GM19193 (cell line): ENCODE results near the gene TMEM238.

Source experiments
- POLR2A ChIP-seq: IDR thresholded peaks from 4 replicates; pipeline ENCODE4 v1.6.1; 2011; ENCODE audit not compliant: insufficient read depth, insufficient read length; ENCODE audit errors: extremely low read depth

TMEM238 gene, protein sequence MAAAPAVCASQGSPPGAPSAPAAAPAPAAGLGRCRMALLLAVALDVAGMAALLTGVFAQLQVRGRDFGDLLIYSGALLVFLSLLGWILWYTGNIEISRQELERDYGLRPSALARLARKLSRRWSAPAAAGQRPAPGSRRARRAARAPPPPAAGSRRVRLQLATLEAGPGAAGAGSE

DNA sequence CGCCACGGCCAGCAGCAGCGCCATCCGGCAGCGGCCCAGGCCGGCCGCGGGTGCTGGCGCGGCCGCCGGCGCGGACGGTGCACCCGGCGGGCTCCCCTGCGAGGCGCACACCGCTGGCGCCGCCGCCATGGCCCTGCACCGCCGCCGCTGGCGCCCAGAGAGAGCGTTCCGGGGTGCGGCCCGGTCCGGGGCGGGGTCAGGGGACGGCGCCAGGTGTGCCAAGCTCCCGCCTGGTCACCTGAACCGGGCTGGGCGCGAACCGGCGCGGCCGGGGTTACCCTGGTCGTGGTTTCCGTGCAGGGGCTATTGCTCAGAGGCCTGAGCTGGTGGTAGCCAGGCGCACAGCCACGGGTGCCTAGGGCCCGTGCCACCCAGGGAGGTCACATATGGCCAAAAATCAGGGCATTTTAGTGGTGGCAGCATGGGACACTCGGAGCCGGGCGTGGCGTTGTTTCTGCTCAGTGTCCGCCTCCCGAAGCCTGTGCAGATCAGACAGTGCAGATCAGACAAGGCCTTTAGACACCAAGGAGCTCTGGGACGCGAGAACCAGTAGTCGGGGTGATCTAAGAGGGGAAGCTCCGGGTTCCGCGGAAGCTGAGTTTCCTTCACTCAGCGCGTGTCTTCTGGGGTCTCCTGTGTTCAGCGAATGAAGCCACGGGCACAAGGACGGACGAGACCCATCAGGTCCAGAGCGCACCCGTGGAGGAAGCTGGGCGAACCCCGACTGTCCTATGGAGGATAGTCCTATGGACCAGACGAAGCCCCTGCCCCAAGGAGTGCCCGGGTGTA lies at the start of gene TMEM238:
TMEM238 (minus strand) TSS at position 162 of the 789 bp plus-strand sequence; CDS start at position 129, 33 bp downstream.
- no peak for TF ChIP-seq POLR2A

DNA sequence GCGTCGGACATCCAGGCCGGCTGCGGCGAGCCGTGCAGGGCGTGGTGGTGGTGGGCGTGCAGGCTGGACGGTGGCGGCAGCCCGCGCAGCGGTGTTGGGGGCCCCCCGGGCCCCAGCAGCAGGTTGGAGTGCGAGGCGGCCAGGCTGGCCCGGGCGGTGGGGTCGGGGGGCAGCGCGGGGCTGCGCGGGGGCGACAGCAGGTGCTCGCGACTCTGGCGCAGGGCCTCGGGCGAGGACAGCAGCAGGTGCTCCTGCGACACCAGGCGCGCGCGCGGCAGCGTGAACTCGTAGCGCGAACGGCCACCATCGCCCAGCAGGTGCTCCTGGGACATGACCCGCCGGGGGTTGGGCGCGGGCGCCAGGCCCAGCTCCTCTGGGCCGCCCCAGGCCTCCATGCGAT lies 49.2 kb upstream of the TMEM238 start:
- no peak for TF ChIP-seq POLR2A

DNA sequence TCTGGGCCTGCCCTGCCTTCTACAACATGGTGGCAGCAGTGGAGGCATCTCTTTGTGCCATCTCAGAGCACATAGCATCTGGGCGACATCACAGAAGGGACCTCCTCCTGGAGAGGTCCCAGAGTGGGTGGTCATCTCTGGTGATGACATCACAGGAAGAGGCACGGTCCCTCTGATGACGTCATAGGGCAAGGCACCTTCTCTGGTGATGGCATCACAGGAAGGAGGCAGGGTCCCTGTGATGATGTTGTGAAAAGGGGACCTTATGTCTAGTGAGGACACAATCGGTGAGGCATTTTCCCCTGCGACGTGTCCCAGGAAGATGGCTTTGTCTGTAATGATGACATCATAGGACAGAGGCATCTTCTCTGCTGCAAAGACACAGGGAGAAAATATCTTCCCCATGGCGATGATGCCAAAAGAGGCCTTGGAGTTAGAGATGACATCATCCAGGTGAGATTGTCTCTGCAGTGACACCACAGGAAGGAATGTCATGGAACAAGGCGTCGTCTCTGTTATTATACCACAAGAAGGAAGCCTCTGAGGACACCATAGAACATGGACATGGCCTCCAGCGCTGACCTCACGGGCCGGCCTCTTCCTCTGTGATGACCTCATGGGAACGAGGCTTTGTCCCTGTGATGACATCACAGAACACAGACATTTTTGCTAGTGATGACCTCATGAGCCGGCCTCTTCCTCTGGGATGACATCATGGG lies 48.3 kb upstream of the TMEM238 start:
- TF ChIP-seq POLR2A: no peak

DNA sequence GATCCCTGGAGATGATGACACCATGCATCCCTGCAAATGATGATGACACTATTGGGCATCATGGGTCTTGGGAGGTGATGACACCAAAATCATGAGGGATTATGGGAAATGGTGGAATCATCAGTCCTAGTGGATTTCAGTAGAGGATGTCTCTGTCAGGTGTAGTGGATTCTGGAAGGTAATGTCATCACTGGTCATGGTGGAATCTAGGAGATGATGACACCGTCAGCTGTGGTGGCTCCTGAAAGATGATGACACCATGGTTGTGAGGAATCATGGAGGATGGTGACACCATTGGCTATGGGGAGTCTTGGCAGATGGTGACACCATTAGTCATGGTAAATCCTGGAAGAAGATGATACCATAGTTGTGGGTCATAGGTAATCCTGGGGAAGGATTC lies 47.1 kb upstream of the TMEM238 start:
- TF ChIP-seq POLR2A: no peak

DNA sequence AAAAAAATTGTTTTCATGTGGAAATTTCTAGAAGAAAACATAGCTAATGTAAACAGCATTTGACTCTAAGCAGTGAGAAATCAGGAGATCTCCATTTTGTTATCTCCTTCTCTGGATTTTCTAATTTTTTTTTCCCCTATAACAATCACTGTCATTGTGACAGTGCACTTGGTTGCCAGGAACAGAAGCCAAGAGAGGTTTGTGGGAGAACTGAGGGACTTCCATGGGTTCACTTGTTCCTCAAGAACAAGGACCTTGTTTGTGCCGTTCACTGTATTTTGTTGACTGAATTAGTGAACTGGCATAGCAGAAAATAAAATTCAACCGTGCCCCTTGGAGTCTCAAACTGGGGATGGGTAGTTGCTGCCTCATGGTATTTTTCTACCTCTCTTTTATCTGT lies 42.0 kb upstream of the TMEM238 start:
- TF ChIP-seq POLR2A: no peak

DNA sequence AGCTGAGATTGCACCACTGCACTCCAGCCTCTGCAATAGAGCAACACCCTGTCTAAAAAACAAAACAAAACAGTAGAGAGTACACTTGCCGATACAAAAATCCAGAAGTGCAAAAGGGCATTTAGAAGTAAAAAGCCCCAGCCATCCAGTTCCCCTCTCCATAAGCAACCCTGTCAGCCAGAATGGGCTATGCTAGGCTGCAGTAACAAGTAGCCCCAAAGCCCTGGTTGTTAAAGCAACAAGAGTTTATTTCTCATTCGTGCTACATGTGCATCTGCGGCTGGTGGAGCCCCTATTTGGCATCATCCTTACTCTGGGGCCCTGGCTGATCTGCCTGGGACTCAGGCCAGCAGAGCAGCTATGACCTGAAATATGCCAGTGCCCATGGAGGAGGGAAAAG lies 40.4 kb upstream of the TMEM238 start:
- TF ChIP-seq POLR2A: no peak

DNA sequence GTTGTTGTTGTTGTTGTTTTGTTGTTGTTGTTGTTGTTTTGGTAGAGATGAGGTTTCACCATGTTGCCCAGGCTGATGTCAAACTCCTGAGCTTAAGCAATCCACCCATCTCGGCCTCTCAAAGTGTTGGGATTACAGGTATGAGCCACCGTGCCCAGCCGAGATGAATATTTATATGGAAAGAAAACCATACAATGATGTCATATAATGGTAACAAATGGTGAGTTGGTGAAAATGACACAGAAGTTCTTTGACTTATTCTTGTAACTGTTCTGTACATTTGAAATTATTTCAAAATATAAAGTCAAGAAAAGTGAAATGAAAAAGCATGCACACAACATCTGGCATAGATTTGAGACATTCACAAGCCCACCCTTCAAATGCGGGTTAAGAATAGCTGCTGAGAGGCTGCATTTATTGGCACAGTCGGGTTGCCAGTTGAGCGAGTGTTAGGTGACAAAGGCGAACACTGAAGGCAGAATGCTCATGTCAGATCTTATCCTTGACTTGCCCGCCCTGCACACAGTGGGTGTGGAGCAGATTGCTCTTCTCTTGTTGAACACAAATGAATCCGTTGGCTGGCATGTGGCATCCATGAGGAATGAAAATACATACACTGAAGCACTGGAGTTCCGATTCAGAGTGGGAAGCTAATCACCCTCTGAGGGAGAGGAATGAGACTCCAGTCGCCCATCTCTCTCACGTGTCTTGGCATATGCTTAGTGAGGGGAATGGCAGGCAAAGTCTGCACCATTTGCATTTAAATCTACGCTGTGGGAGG lies 39.3 kb upstream of the TMEM238 start:
- no peak for TF ChIP-seq POLR2A

DNA sequence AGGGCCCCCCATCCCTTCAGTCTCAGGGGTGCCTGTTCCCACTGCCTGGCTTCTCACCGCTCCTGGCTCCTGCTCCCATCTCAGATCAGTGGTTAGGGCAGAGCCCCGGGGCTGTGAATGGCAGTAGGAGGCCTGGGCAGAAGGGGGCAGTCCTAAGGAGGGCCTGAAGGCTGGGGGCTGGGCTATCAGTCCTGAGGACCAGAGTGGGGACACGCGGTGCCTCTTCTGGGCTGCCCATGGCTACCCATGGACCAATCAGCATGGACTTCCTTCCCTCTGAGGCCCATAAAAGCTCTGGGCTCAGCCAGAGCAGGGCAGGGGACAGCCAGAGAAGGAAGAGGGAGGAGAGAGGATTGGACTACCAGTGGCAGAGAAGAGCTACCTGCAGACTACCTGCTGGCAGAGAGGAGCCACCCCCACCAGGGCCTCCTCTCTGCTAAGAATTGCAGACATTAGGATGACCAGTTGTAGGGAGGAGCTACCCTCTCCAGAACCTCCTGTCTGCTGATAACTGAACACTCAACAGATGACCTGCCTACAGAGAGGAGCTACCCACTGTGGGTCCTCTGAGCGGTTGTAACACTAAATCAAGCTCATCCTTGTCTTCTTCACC lies 35.6 kb upstream of the TMEM238 start:
- TF ChIP-seq POLR2A: no peak

DNA sequence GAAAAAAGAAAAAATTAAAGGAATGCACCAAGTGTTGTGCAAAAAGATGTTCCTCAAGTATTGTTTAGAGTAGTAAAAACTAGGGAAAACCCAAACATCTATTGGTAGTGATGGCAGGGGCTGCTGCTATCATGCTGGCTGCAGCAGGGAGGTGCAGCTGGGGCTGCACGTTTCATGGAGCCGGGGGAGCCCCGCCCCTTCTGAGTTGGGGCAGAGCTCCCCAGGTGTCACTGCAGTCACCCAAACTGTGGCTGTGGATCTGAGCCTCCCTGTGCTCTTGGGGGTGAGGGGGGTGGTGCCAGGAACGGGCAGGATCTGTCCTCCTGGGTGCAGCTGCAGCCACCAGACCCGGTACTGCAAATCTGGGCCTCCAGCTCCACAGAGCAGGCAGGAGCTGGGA lies 35.0 kb upstream of the TMEM238 start:
- no peak for TF ChIP-seq POLR2A

DNA sequence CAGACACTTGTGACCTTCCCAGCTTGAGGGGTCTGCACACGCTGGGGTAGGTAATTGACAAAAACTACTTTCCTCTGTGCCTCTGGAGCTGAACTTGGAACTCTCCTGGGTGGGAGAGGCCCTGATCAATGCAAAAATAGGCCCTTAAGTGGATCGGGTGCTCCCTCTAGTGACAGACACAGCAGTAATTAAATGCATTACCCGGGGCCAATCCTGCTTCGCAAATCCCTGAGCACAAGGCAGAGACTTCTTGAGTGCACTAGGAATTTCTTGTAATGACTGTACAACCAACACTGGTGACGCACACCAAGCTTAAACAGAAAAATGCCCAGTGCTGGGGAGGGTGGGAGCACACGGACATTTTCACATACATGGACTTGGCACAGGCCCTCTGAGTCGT lies 34.1 kb upstream of the TMEM238 start:
- TF ChIP-seq POLR2A: no peak

DNA sequence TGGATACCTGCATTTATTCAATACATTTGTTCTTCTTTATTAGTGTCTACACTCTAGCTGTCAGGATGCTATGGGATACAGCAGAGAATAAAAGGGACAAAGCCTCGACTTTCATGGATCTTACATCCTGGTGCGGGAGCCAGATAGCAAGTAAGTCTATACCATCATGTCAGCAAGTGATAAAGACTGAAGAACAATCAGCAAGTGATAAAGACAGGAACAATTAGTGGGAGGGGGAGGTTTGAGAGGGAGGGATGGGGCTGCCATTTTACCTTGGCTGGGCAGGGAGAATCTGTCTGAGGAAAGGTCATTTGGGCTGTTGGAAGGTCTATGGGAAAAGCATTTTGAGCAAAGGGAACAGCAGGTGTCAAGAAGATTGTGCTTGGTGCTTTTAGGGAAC lies 26.1 kb upstream of the TMEM238 start:
- no peak for TF ChIP-seq POLR2A

DNA sequence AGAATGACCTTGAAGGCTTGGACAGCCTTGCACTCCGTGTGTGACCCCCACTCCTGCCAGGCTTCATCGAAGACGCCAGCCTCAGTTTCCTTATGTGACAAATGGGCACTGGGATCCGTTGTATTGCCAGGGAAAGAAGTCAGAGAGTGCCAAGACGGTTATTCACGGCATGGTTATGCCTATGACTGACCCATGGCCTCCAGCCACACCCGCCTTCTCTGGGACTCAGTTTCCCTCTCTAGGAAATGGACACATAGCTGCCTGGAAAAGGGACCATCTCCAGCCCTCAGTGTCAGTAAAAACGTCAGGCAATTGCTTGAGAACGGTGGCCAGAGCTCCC lies 24.4 kb upstream of the TMEM238 start:
- peak; percentile 48 for TF ChIP-seq POLR2A

DNA sequence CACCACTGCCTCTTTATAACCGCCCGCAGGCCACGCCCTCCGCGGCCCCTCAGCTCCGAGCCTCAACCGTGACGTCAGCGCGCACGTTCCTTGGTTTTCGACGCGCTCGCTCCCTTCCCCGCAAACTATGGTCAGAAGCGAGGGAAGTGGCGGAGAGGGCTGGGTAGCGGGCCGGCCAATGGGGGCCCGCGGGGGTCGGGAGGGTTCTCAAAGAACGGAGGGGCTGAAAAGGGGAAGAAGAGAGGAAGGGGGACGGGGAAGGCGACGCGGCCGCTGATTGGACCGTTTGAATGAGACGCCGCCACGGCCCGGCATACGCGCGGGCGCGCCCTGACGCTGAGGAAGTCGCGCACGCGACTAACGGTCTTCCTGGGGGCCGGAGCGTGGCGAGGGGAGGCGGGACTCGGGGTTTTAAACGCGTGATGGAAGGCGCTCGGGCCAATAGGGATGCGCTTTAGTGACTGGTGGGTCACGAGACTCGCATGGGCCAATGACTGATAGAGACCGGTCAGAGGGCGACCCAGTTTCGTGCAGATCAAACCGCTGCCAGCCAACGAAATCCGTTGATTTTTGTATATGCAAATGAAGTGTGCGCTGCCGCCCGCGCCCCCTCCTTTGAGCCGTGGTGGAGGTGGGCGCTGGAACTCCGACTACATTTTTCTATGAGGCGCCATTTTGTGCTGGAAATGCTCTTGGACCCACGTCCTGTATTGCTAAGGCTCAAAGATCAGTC lies 23.9 kb upstream of the TMEM238 start:
- no peak for TF ChIP-seq POLR2A

DNA sequence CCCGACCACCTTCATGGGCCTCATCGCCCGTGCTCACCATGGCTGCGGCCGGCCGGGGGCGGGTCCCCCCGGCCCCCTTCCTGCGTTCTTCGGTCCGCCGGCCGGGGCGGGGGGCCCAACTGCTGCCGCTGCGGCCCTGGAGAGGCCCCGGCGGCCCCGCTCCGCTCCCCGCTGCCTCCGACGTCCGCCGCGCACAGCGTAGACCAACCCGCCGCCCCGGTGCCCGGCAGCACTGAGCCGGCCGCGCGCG lies 23.4 kb upstream of the TMEM238 start, which contains the start of gene UBE2S:
UBE2S (minus strand) TSS at position 239 of the 250 bp plus-strand sequence; CDS start at position 40, 199 bp downstream.
- peak; percentile 99 for TF ChIP-seq POLR2A
